Activated CD8-positive, alpha-beta memory T cell treated with anti-CD3 and anti-CD28 coated beads for 24 hours (primary cell): ENCODE data around the gene SMC2.

Experiments used
- DNase-seq: peaks from one replicate; pipeline ENCODE4 v3.0.0-alpha.2; 2020

The SMC2 gene

GRCh38 chr9:104107799-104108198, 13.7 kb downstream of the SMC2 start:
- no peak for DNase-seq

- no peak for DNase-seq
Measured at GRCh38 chr9:104108315-104108714, 14.2 kb downstream of the SMC2 start.

GRCh38 chr9:104110509-104110908, 16.4 kb downstream of the SMC2 start:
- no peak for DNase-seq

- DNase-seq = no peak
Measured at GRCh38 chr9:104118916-104119315, 24.8 kb downstream of the SMC2 start.

GRCh38 chr9:104121022-104121421, 26.9 kb downstream of the SMC2 start:
- DNase-seq = no peak

GRCh38 chr9:104138243-104138868, 44.2 kb downstream of the SMC2 start:
- DNase-seq = no peak

- no peak for DNase-seq
Measured at GRCh38 chr9:104142799-104143549, 48.9 kb downstream of the SMC2 start.

GRCh38 chr9:104143550-104143910, 49.4 kb downstream of the SMC2 start:
- DNase-seq = no peak

GRCh38 chr9:104144336-104144735, 50.2 kb downstream of the SMC2 start:
- DNase-seq = no peak

- no peak for DNase-seq
Measured at GRCh38 chr9:104173067-104173466, 79.0 kb downstream of the SMC2 start.

- DNase-seq = no peak
Measured at GRCh38 chr9:104177003-104177611, 83.0 kb downstream of the SMC2 start.

GRCh38 chr9:104177676-104178075, 83.6 kb downstream of the SMC2 start:
- no peak for DNase-seq
